Panc1 (cell line): ENCODE results near the gene NAA25. TPM values are rescaled to one million over a fixed set of nuclear protein-coding genes. Genes with fewer than 3 reads are reported as not detected.

ENCODE experiments used
- ATAC-seq: fragments of 200-7000 bp; cut with Tn5 transposase; 2 replicates; pipeline ENCODE4 v1.9.1; 2020; ENCODE audit warnings: mild to moderate bottlenecking, moderate library complexity
- BruUV-seq: library from RNA; stranded (reverse); fragments of 400-500 nt; replicated peaks from 2 replicates; lab custom pipeline; 2021; lab: Mats Ljungman, UMichigan
- CTCF ChIA-PET: fragments of 300-600 bp; sonication (Branson Sonifier 250); formaldehyde crosslinking; loops from one replicate; lab custom pipeline; 2022; ENCODE audit warnings: antibody characterized with exemption; lab: Charles Lee
- POLR2A ChIA-PET: fragments of 300-600 bp; sonication (Branson Sonifier 250); formaldehyde crosslinking; loops from one replicate; lab custom pipeline; 2022; ENCODE audit warnings: antibody characterized with exemption; lab: Charles Lee
- DNase-seq: peaks from one replicate; pipeline ENCODE4 v3.0.0-alpha.2; 2010; ENCODE audit warnings: low read depth, low spot score
- H3K27ac ChIP-seq: 2 replicates; pipeline ENCODE4 v1.5.1; 2011; ENCODE audit warnings: mild to moderate bottlenecking, low read length, inconsistent platforms
- H3K27me3 ChIP-seq: fragments of 200-500 bp; sonication (Bioruptor generic); 2 replicates; pipeline ENCODE4 v1.6.0; 2014; ENCODE audit warnings: low read length, inconsistent platforms; ENCODE audit not compliant: control insufficient read depth, insufficient read depth
- H3K36me3 ChIP-seq: fragments of 200-500 bp; sonication (Bioruptor generic); 2 replicates; pipeline ENCODE4 v1.5.1; 2014; ENCODE audit warnings: inconsistent platforms, mild to moderate bottlenecking, low read length, moderate library complexity; ENCODE audit not compliant: control insufficient read depth, insufficient read depth
- H3K4me1 ChIP-seq: 2 replicates; pipeline ENCODE4 v1.5.1; 2011; ENCODE audit warnings: inconsistent platforms, mild to moderate bottlenecking, low read length, moderate library complexity; ENCODE audit not compliant: control insufficient read depth, insufficient read depth
- H3K4me3 ChIP-seq, 2 experiments: 2 replicates each; pipeline ENCODE4 v1.5.1; 2011 to 2012; ENCODE audit warnings: low read depth in 2 of 2, low read length in 2 of 2, mild to moderate bottlenecking in 2 of 2, inconsistent platforms in 1 of 2, moderate library complexity in 1 of 2
- H3K9me3 ChIP-seq: fragments of 200-500 bp; sonication (Bioruptor generic); 2 replicates; pipeline ENCODE4 v1.5.1; 2014; ENCODE audit warnings: low read depth, mild to moderate bottlenecking, inconsistent platforms, low read length, moderate library complexity; ENCODE audit not compliant: control insufficient read depth, insufficient read depth
- CTCF ChIP-seq: fragments of 450-650 bp; IDR thresholded peaks from 2 replicates; pipeline ENCODE4 v1.5.1; 2017; ENCODE audit warnings: mild to moderate bottlenecking
- POLR2AphosphoS5 ChIP-seq: IDR thresholded peaks from 2 replicates; pipeline ENCODE4 v1.6.1; 2012; ENCODE audit warnings: mild to moderate bottlenecking, low read depth, low read length, moderate library complexity
- REST ChIP-seq, 2 experiments: IDR thresholded peaks; 2 replicates each; pipeline ENCODE4 v1.6.1; 2011 to 2012; ENCODE audit warnings: low read depth in 2 of 2, control low read depth in 1 of 2, low read length in 1 of 2, mild to moderate bottlenecking in 1 of 2, moderate library complexity in 1 of 2; ENCODE audit not compliant: insufficient read depth in 1 of 2
- SIN3A ChIP-seq: IDR thresholded peaks from 2 replicates; pipeline ENCODE4 v1.6.1; 2012; ENCODE audit warnings: low read depth, mild to moderate bottlenecking, low read length, moderate library complexity, borderline replicate concordance; ENCODE audit not compliant: insufficient read depth
- TCF7L2 ChIP-seq: IDR thresholded peaks from 2 replicates; pipeline ENCODE4 v1.6.1; 2011; ENCODE audit warnings: mild to moderate bottlenecking, low read depth, low read length, inconsistent platforms
- in situ Hi-C: cut with HindIII; loops from 2 replicates; pipeline ENCODE4 v1.10.0; 2016; ENCODE audit warnings: low sequenced_read_pairs, low pct_unique_long_range_greater_than_20kb
- intact Hi-C: fragments of 100-400 bp; cut with micrococcal nuclease; formaldehyde crosslinking; loops from one replicate; pipeline ENCODE4 v1.10.0; 2022; ENCODE audit not compliant: unreplicated experiment
- total RNA-seq: library from RNA; stranded (reverse); gene quantifications from one replicate; pipeline ENCODE4 v1.2.1, GENCODE V29; 2021; ENCODE audit not compliant: unreplicated experiment

Gene NAA25
- total RNA-seq, 1 experiment from 2014 or later, result 32.2 TPM

- H3K4me3 ChIP-seq, result no peak overlapping the region
- BruUV-seq, result no TSS peak
- H3K27ac ChIP-seq, result peak overlapping the region; percentile 24; the same call in 1 of the 2 replicates
- ATAC-seq (peak; percentile 86), DNase-seq (peak; percentile 76)
- POLR2A ChIA-PET, result no interaction called here
- peaks cover 3% of the 10 kb centered on the region; the same call in 1 of the 2 replicates for H3K36me3 ChIP-seq
- H3K27me3 ChIP-seq, result no peaks in the 10 kb centered on the region
- peaks cover 8% of the 10 kb centered on the region; the same call in 1 of the 2 replicates for H3K4me1 ChIP-seq
- H3K9me3 ChIP-seq, result no peaks in the 10 kb centered on the region
- CTCF ChIA-PET, result no interaction called here
- intact Hi-C loops (no loop called here), in situ Hi-C loops (no loop called here)
- TF ChIP-seq SIN3A (no peak), REST (IDR thresholded peaks at IDR 0.05; ENCODE audit: insufficient read depth in 1 of 2, low read depth in 2 of 2, low read length in 1 of 2) (no peak), CTCF (no peak), TCF7L2 (no peak), POLR2AphosphoS5 (no peak)
Observed at GRCh38 chr12:112096667-112097066, 11.9 kb downstream of the NAA25 start.

- no TSS peak for BruUV-seq
- ChIA-PET CTCF (no interaction called here), POLR2A (no interaction called here)
- ATAC-seq (peak; percentile 44; the same call in 1 of the 2 replicates), DNase-seq (no peak)
- H3K36me3 ChIP-seq, result peaks cover 2% of the 10 kb centered on the region; the same call in 1 of the 2 replicates
- H3K9me3 ChIP-seq, result no peaks in the 10 kb centered on the region
- H3K27ac ChIP-seq, result no peak overlapping the region
- in situ Hi-C loops, result no loop called here
- peaks cover 8% of the 10 kb centered on the region; the same call in 1 of the 2 replicates for H3K4me1 ChIP-seq
- no peak overlapping the region for H3K4me3 ChIP-seq
- TF ChIP-seq SIN3A (no peak), REST (IDR thresholded peaks at IDR 0.05; ENCODE audit: insufficient read depth in 1 of 2, low read depth in 2 of 2, low read length in 1 of 2) (no peak), TCF7L2 (no peak), CTCF (no peak), POLR2AphosphoS5 (no peak)
- intact Hi-C loops, result no loop called here
- no peaks in the 10 kb centered on the region for H3K27me3 ChIP-seq
Observed at GRCh38 chr12:112096070-112096469, 12.5 kb downstream of the NAA25 start.
